Heart left ventricle (tissue), 16 donors: ENCODE measurements around the gene HLF. TPM values are rescaled to one million over a fixed set of nuclear protein-coding genes. Genes with fewer than 3 reads are reported as not detected.
A peak's percentile ranks its signal among the peaks of the same experiment; 100 is the strongest.

ENCODE experiments used
- ATAC-seq, 4 donors: fragments of 200-7000 bp; cut with Tn5 transposase; one replicate each; pipeline ENCODE4 v1.9.1; 2020 to 2022; ENCODE audit warnings: moderate library complexity in 4 of 4, mild to moderate bottlenecking in 3 of 4, moderate number of reproducible peaks in 1 of 4
- DNase-seq, 5 donors: peaks; one replicate each; pipeline ENCODE4 v3.0.0-alpha.2; 2020
- H3K27ac ChIP-seq, 12 donors: fragments of 200-600 bp; sonication (generic) in 4 of 12; one replicate each; pipeline versions ENCODE4 v1.5.0 to v1.8.0; 2016 to 2022; ENCODE audit warnings: mild to moderate bottlenecking in 2 of 12
- H3K27me3 ChIP-seq, 9 donors: fragments of 200-600 bp; sonication (generic) in 2 of 9; one replicate each; pipeline versions ENCODE4 v1.5.1 to v1.8.0; 2016 to 2022; ENCODE audit warnings: mild to moderate bottlenecking in 3 of 9
- H3K36me3 ChIP-seq, 9 donors: fragments of 200-600 bp; sonication (generic) in 2 of 9; one replicate each; pipeline versions ENCODE4 v1.5.0 to v1.8.0; 2018 to 2022; ENCODE audit warnings: mild to moderate bottlenecking in 2 of 9
- H3K4me1 ChIP-seq, 12 donors: fragments of 200-600 bp; sonication (generic) in 4 of 12; one replicate each; pipeline versions ENCODE4 v1.5.0 to v1.8.0; 2016 to 2022; ENCODE audit warnings: mild to moderate bottlenecking in 3 of 12
- H3K4me3 ChIP-seq, 12 donors: fragments of 200-600 bp; sonication (generic) in 4 of 12; one replicate each; pipeline versions ENCODE4 v1.5.0 to v1.8.0; 2017 to 2022; ENCODE audit warnings: mild to moderate bottlenecking in 9 of 12, moderate library complexity in 4 of 12
- H3K9me3 ChIP-seq, 12 donors: fragments of 200-600 bp; sonication (generic) in 4 of 12; one replicate each; pipeline versions ENCODE4 v1.5.0 to v1.8.0; 2016 to 2022; ENCODE audit warnings: mild to moderate bottlenecking in 1 of 12
- POLR2A ChIP-seq, 2 donors: fragments of 450-650 bp; IDR thresholded peaks; one replicate each; pipeline ENCODE4 v1.6.1; 2017; ENCODE audit warnings: antibody characterized with exemption in 2 of 2, mild to moderate bottlenecking in 2 of 2, moderate library complexity in 2 of 2
- WGBS, 4 donors: extraction: QIAGEN DNeasy Blood & Tissue Kit in 2 of 4; methylation state at CpG; one replicate each; pipeline versions ENCODE4 v1.1.5 to v1.1.7; 2013 to 2018; 5-methylcytosine and 5-hydroxymethylcytosine counted together
- intact Hi-C, 10 donors: fragments of 100-400 bp; cut with DNase I; formaldehyde crosslinking; loops; one replicate each; pipeline versions ENCODE4 v1.11.1 to v1.14.2; 2022
- polyA plus RNA-seq, 2 donors: library from polyadenylated mRNA; stranded (reverse); fragments of 200-250 nt; gene quantifications; one replicate each; pipeline ENCODE4 v1.2.3, GENCODE V29; 2013
- total RNA-seq, 9 donors: library from RNA; depleted of rRNA in 2 of 9; stranded (reverse); fragments of >200 nt in 2 of 9; fragmentation: NEBNext Ultra II Directional in 3 of 9; extraction: Animal tissue kit (Norgen Biotek cat#: 25700) in 3 of 9; gene quantifications; one replicate each; pipeline versions ENCODE4 v1.1.0 to v1.2.4, GENCODE V29; 2016 to 2023
- TF ChIP-seq, protein P1 (sequence below), 12 donors: fragments of 200-600 bp; sonication (generic) in 4 of 12; IDR thresholded peaks; one replicate each; pipeline versions ENCODE4 v1.5.0 to v1.8.0; 2018 to 2022; ENCODE audit warnings: antibody characterized with exemption in 12 of 12, mild to moderate bottlenecking in 5 of 12
- donor health status: ischemic (EF 13 %, LVEDD 7.1; RV severe dilation, severe dysfunction).
- donor health status: healthy with polysubstance abuse.
- donor health status: DM: no; HTN: yes; CAD: no.
- donor health status: DM: no; HTN: no; CAD: no.
- donor health status: ischemic (EF 25% LVEDD 6.9; RV normal size, moderate dysfunction).
- donor health status: ischemic (EF 25% LVEDD 5.7; RV mildly dilated, moderate dysfunction).
- donor health status: healthy.
- donor health status: DM: yes; HTN: yes; CAD: no.
- donor health status: ischemic (EF 35%, LVEDD 5.7; RV mildly dilated, moderate dysfunction).
- donor health status: nonischemic (EF 11% LVEDD 7.7; RV severe dilation, severe dysfunction).
- donor health status: DM: yes; HTN: yes; CAD: no.
- donor health status: PGD.
- donor health status: ischemic (EF 29% LVEDD 5.4; RV normal size, mild dysfunction).
- donor health status: nonischemic (EF 23%, LVEDD 6.1; RV moderate dilation, normal function).

The HLF gene
- total and polyA plus RNA-seq, 11 donors: 5.3 to 46.3 (median 23.8) TPM

DNA sequence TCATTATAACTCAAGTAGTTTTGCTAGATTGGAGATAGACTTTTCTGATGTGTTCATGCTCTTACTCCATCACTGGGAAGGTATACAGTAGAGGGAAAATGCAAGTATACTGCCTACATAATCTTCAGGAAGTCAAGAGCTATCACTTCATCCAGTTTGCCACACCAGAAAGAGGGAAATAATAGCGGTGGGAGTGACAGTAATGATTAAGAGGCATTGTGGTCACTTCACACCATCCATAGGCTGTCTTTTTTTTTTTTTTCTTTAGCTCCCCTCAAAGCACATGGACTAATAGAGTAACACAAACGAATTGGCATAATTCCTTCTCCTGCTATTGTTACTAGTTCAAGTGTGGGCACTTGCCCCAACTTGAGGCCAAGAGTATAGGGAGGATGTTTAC is 28.4 kb upstream of the HLF start:
- no peak for TF ChIP-seq POLR2A (IDR thresholded peaks at IDR 0.05)
- TF ChIP-seq, protein P1, sequence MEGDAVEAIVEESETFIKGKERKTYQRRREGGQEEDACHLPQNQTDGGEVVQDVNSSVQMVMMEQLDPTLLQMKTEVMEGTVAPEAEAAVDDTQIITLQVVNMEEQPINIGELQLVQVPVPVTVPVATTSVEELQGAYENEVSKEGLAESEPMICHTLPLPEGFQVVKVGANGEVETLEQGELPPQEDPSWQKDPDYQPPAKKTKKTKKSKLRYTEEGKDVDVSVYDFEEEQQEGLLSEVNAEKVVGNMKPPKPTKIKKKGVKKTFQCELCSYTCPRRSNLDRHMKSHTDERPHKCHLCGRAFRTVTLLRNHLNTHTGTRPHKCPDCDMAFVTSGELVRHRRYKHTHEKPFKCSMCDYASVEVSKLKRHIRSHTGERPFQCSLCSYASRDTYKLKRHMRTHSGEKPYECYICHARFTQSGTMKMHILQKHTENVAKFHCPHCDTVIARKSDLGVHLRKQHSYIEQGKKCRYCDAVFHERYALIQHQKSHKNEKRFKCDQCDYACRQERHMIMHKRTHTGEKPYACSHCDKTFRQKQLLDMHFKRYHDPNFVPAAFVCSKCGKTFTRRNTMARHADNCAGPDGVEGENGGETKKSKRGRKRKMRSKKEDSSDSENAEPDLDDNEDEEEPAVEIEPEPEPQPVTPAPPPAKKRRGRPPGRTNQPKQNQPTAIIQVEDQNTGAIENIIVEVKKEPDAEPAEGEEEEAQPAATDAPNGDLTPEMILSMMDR (IDR thresholded peaks at IDR 0.05): no peak
- 65 to 72% (median 72%) methylated on average over 2 of the region's 2 CpGs for WGBS, 4 donors
- Histone ChIP-seq H3K4me1 (peaks cover 0 to 22% (median 8%) of the 10 kb centered on the region in 12 donors), H3K36me3 (no peaks in the 10 kb centered on the region), H3K27me3 (peaks cover 0 to 7% (median 0%) of the 10 kb centered on the region in 9 donors), H3K27ac (no peak overlapping the region), H3K4me3 (no peak overlapping the region), H3K9me3 (no peaks in the 10 kb centered on the region)
- ATAC-seq (no peak), DNase-seq (no peak)
- intact Hi-C loops: loop anchor here in 7 of 10 donors (2.0 to 10.0 kb wide), 7 partner anchors 28 to 278 kb away; partner anchors contain the start of genes COX11 (in 1 of the 7), HLF (in 1 of the 7), SMIM36 (in 1 of the 7) and STXBP4 (in 1 of the 7)

- intact Hi-C loops: loop anchor here in 7 of 10 donors (2.0 to 10.0 kb wide), 7 partner anchors 28 to 278 kb away; partner anchors contain the start of genes COX11 (in 1 of the 7), HLF (in 1 of the 7), SMIM36 (in 1 of the 7) and STXBP4 (in 1 of the 7)
- WGBS, 4 donors: 48 to 64% (median 56%) methylated on average over 6 of the region's 6 CpGs
- DNase-seq: no peak
- Histone ChIP-seq H3K36me3 (no peaks in the 10 kb centered on the region), H3K4me3 (peak overlapping the region in 1 of 12 donors; percentile 57), H3K9me3 (no peaks in the 10 kb centered on the region), H3K27me3 (peaks cover 0 to 7% (median 0%) of the 10 kb centered on the region in 9 donors), H3K27ac (peak overlapping the region in 5 of 12 donors; percentile 64 to 85 (median 77)), H3K4me1 (peaks cover 0 to 22% (median 8%) of the 10 kb centered on the region in 12 donors)
- ATAC-seq: no peak
- no peak for TF ChIP-seq POLR2A (IDR thresholded peaks at IDR 0.05)
Observed at GRCh38 chr17:55237268-55237667, 27.5 kb upstream of the HLF start.

DNA sequence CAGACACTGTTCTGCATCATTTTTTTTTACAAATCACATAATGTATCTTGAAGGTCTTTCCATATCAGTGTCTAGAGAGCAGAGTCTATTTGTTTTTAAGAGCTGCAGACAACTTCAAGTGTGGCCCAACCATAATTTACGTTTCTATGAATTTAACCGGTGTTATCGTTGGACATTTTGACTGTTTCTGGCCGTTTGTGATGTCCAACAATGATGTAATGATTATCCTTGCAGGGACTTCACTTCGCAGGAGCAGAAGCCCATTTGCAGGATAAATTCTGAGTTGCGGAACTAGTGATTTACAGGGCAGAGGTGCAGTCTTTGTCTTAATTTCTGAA is 26.9 kb upstream of the HLF start:
- ATAC-seq (no peak), DNase-seq (no peak)
- WGBS, 4 donors: 21 to 34% (median 30%) methylated on average over 6 of the region's 6 CpGs
- no peak for TF ChIP-seq POLR2A (IDR thresholded peaks at IDR 0.05)
- TF ChIP-seq, protein P1 (IDR thresholded peaks at IDR 0.05): no peak
- Histone ChIP-seq H3K36me3 (no peaks in the 10 kb centered on the region), H3K27ac (peak overlapping the region in 11 of 12 donors; percentile 43 to 85 (median 68)), H3K9me3 (no peaks in the 10 kb centered on the region), H3K4me3 (peak overlapping the region; percentile 30 to 68 (median 56)), H3K27me3 (peaks cover 0 to 7% (median 0%) of the 10 kb centered on the region in 9 donors), H3K4me1 (peaks cover 0 to 22% (median 8%) of the 10 kb centered on the region in 12 donors)
- intact Hi-C loops: loop anchor here in 9 of 10 donors (1.0 to 10.0 kb wide), 13 partner anchors 25 to 277 kb away; partner anchors contain the start of genes HLF (in 7 of the 9), COX11 (in 2 of the 9), STXBP4 (in 2 of the 9) and SMIM36 (in 1 of the 9)

DNA sequence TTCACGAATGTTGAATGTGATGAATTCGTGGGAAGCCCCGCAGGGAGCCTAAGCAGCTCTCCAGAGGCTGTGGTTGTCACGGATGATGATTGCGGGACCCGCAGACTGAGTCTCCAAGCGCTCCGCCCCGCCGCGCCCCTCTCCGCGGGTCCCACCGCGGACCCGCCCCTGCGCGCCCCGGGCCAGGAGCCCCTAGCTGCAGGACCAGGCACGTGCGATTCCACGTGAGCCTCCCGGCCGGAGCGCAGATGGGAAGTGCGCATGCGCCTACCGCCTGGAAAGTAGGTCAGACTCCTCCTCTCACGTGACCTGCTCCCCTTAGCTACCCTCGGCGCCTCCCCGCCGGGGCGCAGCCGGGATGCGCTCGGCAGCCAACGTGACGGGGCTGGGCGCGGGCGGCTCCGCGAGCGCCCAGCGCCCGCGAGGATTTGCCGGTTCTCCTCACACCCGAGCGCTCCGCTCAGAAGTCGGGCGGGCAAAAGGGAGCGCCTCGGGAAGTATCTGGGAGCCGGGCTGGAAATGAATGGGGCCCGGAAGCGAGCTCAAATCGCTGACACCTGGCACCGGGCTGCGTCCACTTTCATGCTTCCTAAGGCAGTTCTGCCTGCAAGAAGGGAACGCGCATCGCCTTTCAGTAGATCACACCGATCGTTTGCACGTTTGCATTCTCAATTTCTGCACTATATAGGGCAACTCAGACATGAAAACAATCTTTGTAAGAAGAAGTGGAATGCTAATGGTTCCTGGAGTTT is 26.4 kb upstream of the HLF start:
- Histone ChIP-seq H3K4me3 (peak overlapping the region; percentile 30 to 68 (median 56)), H3K36me3 (no peaks in the 10 kb centered on the region), H3K27me3 (peaks cover 0 to 7% (median 0%) of the 10 kb centered on the region in 9 donors), H3K9me3 (no peaks in the 10 kb centered on the region), H3K27ac (peak overlapping the region in 11 of 12 donors; percentile 43 to 85 (median 68)), H3K4me1 (peaks cover 0 to 22% (median 8%) of the 10 kb centered on the region in 12 donors)
- peak; percentile 95 to 100 (median 100) for ATAC-seq
- intact Hi-C loops: loop anchor here in 9 of 10 donors (1.0 to 10.0 kb wide), 13 partner anchors 24 to 276 kb away; partner anchors contain the start of genes HLF (in 6 of the 9), COX11 (in 2 of the 9), STXBP4 (in 2 of the 9) and SMIM36 (in 1 of the 9)
- 0 to 1% (median 0%) methylated on average over 8 to 68 of the region's 68 CpGs for WGBS, 4 donors
- peak; percentile 94 to 96 (median 95) for DNase-seq
- TF ChIP-seq POLR2A (IDR thresholded peaks at IDR 0.05): peak in 1 of 2 donors; percentile 32
- TF ChIP-seq, protein P1 (IDR thresholded peaks at IDR 0.05): peak in 2 of 12 donors; percentile 5 to 22
